Measurements from ENCODE around the gene PLA2G4F.

Gene PLA2G4F

DNA sequence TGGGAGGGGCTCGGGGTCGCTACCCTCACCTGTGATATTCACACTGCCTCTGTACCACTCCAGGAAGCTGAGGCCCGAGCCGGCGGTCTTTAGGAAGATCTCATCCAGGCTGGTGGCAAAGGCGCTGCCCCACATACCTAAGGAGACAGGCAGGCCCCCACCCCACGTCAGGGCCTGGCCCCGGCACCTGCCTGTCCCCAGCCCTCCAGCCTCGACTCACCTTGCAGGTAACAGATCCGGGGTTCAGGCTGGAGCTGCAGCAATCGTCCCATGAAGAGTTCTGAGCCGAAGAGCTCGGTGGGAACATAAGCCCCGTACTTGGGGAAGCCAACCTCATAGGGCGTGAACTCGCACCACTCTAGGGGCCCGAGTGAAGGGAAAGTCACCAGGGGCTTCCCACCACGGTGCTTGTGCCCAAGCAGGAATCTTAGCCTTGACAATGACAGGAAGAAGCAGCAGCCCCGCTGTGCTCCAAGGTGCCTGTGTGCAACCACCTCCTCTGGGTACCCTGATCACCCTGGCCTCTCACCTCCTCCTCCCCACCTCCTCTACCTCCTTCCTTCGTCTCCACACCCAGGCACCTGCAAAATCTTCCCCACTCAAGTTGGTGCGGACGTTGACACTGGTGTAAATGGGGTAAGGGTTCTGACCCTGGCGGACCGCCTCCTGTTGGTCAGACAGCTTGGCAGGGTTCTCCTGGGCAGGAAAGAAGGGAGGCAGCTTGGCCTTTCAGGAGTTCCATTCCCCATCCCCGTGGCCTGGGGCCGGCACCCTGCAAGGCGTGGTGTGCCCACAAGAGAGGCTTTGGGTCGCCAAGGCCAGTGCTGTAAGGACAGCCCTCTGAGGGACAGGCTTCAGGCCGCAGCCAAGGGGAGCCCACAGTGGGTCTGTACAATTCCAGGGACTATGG lies 10.6 kb downstream of the PLA2G4F start:
- DNase-seq: no peak

DNA sequence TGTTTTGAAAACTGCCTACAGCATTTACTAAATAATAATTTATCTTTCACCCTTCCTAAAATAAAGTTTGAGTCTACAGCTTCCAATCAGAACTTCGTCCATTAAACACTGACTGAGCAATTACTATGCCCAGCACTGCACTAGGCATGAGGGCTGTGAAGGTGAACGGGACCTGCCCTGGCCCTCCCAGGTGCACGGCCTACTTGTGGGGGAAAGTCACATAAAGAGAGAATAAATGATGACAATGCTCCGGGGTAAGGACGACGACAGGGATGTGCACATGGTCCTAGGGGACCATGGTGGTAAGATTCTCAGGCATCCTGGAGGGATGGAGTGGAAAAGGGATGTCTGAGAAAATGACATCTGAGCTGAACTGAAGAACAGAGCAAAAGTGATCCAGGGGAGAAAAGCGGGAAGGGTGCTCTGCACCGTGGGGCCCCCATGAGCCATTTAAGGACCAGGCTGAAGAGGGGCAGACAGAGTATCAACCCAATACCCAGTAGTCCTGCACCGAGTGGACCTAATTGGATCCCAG lies 11.5 kb downstream of the PLA2G4F start:
- no peak for DNase-seq

DNA sequence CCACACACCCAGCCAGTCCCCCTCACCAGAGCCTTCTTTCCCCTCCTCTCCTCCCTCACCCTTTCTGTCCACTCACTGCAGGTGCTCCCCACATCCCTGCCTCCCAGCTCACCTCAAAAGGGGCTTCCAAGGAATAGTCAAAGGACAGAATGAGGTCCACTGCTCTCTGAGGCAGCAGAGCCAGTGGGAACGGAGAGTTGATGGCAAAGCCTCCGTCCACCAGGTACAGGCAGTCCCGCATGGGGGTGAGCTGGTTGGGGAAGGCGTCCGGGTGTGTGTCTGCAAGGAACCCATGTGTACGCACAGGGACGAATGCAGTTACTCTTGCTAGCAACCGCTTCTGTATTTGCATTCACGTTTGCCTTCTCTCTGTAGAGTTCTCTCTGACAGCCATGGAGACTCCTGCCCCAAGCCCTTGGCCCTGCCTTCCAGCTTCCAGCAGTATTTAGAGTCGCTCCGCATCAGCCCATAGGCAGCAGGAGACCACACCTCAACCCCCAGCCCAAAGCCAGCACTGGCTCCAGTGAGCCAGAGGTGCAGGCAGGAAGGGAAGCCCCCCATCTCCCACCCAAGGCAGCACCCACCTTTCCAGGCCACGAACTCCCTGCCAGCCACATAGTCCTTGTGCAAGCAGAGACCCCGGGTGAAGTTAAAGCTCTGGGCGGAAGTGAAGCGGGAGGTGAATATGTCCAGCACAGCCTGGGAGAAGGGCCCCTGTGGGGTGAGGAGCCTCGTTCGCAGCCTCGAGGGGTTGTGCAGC lies 12.4 kb downstream of the PLA2G4F start:
- DNase-seq: no peak

DNA sequence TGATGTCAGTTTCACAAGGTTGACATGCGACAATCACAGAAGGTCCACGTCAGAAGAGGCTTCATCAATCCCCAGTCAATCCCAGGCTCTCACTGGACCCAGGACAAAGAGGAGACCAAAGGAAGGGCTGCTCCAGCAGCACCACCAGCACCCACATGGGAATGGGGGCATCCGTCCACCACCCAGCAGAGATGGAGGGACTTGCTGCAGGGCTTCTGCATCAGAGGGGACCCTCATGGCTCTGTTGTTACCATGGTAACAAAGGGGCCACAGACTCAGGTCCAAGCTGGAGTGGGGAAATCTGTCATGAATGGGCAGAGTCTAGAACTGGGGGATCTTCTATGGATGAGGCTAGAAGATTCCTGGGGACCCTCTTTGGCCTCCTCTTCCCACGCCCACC lies 13.1 kb downstream of the PLA2G4F start:
- DNase-seq: no peak

DNA sequence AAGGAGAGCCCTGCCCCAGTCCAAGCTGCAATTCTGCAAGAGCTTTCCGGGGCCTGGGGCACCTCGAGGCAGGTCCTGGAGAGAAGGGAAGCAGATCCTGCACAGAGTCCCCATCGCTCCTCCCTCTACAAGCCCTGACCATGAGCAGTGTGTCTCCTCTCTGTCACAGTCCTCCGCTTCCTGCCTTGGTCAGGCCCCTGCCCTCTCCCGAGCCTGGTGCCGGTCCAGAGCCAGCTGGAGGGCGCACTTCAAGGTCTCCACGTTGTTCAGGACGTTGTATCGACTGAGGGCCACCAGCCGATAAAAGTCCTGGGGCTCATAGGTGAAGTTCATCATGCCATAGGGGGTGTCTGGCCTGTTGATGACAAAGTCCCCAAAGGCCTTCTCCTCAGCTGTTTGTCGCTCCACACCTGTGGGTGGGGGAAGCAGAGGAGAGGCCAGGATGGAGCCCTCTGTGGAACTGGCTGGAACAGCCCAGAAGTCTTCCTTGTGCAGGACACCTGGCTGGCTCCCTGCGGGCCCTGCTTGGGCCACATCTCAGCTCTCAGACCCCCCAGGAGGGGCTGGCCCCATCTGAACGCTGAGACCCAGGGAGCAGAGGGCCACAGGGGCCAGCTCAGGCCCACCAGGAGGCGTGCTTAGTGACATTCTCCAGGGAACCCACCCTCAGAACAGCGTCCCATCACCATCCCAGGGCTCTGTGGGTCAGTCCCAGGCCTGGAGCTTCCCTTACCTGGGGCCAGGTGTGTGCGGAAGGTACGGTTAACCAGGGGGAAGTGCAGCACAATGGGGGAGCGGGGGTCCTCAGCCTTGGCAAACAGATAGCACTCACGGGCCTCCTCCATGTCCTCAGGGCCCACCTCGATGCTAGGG lies 14.4 kb downstream of the PLA2G4F start:
- no peak for DNase-seq

DNA sequence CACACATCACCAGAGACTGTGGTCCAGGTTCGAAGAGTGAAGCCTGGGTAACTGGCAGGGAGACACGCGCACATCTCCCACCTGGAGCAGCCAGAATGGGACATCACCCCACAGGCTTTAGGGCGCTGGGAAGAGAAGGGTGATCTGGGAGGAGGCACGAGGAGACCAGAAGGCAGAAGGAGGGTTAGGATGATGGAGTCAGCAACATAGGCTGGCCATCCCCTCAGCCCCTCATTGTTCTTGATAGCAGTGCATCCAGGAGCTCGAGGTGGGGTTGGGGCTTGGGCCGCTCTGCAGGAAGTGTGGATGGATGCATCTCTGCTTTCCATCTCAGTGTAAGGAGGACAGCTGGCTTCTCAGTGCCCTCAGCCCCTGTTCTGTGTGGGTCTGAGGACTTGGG lies 15.2 kb downstream of the PLA2G4F start:
- DNase-seq: no peak

DNA sequence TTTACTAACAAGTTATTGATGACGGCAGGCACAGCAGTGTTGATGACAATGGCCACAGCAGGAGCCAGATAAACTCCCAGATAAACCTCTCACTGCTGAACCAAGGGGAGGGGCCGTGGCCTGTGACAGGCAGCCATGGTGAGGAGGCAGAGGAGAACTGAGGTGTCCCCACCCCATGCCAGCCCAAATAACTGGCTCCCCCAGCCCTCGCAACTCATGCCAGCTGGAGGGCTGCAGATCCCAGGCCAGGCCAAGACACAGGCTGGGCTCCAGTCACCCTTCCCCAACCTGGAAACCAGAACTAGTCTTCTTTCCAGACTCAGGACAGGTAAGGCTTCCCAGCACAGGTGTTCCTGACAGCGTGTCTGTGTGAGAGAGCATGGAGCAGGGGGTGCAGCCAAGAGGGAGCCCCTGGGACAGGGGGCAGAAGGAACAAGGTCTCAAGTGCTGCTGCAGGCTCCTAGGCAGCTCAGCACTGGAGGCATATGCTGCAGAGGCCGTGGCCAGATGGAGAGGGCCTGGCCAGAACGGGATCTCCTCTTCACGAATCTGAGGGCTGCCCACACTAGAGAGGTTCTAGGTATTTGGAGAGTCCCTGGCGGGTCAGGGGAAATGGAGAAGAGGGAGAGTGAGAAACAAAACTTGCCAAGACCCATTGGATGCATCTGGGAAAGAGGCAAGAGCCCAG lies 15.9 kb downstream of the PLA2G4F start:
- no peak for DNase-seq

DNA sequence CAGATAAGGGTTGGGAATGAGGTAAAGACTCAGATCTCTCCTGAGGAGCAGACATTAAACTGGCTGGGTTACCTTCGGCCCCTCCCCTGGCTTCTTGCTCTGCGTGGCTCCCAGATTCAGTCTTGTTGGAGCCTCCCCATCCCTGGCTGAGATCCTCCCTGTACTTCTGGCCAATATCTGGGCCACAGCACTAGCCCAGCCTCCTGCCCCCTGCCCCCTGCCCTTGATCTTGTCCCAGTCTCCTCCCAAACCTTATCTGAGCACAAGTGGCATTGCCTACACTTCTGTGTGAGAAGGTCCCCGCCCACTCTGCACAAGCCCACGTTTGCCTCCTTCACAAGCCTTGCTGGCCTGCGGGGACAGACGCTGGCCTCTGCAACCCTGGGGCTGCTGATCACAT lies 16.8 kb downstream of the PLA2G4F start:
- no peak for DNase-seq

DNA sequence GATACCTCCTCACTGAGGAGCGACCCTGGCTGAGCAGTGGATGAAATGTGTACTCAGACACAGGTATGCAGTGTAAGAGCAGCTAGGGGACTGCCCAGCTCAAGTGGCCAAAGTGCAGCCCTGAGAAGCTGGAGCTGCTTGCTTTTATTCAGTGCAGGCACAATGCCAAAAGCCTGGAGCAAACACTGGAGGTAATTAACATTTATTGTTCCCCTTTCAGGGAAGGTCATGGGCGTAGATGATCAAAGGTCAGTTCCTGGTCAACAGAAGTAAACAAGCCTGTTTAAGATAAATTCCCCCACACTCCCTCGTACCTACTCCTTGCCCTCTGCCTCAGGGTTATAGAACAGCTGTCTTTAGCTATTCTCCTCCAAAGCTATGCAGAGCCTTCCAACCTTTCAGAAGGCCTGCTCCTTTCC lies 17.5 kb downstream of the PLA2G4F start:
- no peak for DNase-seq

DNA sequence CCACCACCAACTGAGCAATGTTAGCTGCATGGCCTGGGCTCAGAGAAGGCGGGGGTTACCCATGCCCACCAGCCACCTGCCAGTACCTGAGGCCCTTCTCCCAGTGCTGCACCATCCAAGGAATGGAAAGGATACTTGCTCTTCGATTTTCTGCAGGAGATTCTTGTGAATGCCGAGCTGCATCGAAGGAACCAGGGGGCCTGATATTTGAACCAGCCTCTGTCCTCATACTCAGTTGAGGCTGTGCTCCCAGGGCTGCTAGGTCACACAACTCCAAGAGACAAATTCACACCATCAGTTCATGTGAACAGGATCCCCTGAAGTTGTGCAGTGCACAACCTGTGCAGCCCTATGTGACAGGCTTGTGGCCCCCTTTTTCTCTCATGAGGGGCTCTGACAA lies 18.0 kb downstream of the PLA2G4F start:
- DNase-seq: no peak

DNA sequence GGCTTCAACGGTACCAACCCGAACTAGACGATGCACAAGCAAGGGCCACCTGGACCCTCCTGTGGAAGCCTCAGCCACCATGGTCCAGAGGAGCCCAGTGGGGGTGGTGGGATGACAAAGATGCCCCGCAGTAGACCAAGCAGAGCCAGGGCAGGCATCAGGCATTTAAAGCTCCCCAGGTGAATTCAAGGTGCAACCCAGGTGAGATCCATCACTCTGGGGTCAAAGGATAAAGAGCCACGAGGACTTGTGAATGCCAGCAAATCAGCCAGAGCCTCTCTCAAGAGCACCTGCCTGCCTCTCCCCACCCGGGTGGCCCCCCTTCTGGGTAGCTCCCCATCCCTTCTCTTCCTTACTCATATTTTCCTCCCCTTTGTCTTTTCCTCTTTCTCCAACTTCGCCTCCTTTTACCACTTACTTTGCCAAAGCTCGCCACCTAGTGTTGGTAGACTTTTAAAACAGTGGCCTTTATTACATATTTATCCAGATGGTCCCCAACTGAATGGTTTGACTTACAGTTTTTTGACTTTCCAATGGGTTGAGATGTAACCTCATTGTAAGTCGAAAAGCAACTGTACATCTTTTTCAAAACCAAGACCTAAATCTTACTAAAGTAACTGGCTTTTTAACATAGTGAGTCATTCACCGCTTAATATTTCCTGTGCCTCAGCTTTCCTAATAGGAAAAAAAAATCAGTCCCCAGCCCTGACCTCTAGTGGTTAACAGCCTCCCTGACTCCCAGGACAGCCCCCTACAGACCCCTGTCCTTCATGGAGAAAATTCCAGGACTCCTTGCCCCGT lies 18.8 kb downstream of the PLA2G4F start:
- DNase-seq: no peak

DNA sequence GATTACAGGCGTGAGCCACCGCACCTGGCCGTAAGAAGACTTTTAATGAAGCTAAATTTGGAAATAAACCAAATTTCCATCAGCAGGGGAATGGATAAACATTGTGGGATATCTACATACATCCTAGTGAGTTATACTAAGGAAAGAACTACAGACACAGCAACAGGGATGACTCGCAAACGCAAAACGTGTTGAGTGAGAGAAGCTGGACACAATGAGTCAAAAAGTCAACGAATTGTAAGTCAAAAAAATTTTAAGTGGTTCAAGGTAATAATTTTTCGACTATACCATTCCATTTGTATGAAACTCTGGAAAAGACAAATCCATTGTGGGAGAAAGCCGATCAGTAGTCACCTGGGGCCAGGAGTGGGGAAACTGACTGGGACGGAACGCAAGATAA lies 19.9 kb downstream of the PLA2G4F start:
- DNase-seq: no peak

DNA sequence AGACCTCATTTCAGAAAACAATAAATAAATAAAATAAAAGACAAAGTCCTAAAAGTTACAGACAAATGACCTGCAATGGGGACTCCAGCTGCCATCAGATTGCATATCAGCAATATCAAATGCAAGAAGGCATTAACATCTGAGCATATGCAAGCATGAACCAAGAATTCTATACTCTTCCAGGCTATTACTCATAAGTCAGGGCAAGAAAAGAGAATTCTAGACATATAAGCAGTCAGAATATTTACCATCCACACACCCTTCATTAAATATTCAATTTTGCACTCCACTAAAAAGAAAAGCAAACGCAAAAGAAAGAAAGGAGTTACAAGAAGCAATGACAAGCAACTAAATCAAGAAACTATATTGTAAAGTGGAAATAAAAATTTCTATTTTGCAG lies 21.1 kb downstream of the PLA2G4F start:
- DNase-seq: no peak

DNA sequence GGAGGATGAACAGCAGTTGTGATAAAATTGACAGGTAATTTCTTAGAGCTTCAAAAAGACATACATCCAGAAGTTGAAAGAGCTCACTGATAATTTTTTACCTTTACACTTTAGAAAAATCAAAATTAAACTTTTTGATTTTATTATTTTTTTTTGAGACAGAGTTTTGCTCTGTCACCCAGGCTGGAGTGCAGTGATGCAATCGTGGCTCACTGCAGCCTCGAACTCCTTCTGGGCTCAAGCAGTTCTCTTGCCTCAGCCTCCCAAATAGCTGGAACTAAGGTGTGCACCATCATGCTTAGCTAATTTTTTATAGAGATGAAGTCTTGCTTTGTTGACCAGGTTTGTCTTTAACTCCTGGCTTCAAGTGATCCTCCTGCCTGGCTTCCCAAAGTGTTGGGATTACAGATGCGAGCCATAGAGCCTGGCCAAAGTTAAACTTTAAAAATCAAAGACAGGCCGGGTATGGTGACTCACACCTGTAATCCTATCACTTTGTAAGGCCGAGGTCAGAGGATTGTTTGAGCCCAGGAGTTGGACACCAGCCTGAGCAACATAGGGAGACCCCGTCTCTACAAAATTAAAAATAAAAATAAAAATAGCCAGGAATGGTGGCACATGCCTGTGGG lies 21.7 kb downstream of the PLA2G4F start:
- no peak for DNase-seq

DNA sequence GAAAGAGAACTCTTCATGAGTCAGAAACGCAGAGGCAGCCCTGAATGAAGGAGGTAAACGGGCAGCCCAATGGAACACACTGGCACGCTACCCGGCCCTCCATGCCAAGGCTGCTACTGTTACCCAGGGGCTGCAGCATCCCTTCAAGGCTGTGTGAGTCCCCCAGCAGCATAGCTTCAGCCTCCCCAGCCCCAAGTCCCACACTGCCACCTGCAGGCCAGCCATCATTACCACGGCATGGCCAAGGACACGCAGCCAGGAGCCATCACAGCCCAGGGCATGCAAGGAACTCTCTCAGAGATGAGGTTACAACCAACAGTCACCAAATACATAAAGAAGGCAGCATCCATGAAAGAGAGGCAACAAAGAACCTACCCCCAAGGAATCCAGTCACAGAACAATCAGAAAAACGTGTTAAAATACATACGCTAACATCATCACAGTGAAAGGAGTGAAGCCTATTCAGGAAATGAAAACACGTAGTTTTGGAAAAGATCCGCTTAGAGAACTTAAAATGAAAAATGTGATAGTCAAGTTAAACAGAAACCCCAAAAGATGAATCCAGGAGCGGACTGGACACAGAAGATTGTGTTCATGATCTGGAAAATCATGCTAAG lies 22.4 kb downstream of the PLA2G4F start:
- peak; percentile 71 for DNase-seq

DNA sequence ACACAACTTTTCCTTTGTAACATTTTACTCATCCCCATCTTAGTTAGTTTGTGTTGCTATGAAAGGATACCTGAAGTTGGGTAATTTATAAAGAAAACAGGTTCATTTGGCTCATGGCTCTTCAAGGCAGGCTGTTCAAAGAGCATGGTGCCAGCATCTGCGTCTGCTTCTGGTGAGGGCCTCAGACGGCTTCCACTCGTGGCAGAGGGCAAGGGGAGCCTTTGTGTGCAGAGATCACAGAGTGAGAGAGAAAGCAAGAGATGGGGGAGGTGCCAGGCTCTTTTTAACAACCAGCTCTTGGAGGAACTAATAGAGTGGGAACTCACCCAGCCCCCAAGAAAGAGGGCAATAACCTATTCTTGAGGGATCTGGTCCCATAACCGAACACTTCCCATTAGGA lies 23.1 kb downstream of the PLA2G4F start:
- no peak for DNase-seq

DNA sequence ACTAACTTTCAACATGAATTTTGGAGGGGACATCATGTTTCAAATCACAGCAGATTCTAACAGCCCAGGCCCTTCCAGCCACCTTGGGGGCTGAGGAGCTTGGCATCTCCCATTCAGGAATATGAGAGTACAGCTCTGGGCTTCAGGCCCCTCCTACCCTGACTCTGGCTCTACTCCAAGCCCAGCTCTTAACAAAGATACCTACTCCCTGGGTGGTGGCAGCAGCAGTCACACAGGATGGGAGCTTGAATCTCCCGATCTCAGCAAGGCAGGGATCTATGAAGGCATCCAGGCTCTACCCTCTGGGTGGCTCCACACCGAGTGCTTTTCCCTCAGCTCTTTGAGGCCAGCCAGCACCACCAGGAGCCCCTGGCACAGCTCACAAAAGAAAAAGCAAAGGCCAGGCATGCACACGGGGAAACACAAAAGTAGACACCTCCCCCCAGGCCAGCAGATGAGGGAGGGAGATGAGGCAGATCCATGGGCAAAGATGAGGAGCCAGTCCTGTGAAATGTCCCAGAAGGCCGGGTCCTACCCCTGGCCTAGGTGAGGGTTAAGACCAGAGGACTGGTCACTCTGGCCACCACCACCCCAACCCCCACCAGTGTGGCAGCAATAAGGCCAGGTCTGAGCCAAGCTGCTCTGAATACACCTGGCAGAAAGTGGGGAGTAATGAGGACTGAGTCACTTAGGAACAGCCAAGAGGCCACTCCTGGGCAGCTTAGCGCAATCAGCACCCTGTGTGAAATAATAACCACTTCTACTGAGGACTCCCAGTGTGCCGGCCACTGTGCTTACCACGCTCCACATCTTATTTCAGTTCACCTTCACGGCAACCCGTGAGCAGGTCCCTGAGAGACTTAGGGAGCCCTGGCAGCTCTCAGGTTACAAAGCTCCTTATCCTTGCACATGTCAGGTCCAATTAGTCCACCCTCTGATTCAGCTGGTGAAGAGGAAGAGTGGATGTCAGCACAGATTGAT lies 24.3 kb downstream of the PLA2G4F start:
- DNase-seq: no peak

DNA sequence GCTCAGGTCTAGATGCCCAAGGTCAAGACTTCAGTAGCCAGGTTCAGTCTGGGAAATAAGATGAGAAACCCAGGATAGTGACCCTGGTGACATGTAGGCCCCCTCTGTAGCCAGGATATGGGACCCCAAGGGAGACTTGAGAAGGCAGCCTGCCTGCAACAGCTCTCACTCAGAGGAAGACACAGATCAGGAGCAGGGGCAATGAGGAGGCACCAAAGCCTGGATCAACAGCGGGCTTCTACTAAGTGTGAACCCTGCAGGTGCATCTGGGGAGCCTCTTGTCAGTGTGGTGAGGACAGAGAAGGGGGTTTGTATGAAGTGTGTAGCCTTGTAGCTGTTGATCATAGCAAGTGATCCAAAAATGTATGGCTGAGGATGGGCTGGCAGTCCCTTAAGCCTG lies 25.4 kb downstream of the PLA2G4F start:
- no peak for DNase-seq

Measured in GDM1 (cell line).